Measurements from ENCODE around the gene SMIM35.
"Not testable (repeated sequence)": the region's sequence is repeated elsewhere in the genome, so short reads cannot be mapped to it uniquely, and the experiment has no call there.

Gene SMIM35

DNA sequence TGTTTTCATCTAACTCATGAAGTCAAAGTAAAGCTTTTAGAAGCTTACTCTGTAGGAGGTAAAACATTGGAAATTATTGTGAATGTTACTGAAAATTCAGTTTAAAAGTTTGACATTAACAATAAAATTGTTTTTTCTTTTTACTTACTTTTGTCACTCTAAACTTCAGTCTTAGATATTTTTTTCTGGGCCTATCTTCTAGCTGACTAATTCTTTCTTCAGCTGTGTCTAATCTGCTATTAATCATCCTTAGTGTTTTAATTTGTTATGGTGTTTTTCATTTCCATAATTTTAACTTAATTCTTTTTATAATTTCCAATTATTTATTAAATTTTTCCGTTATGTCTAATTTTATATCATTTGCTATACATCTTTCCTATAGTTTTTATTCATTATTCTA, 65.6 kb downstream of the SMIM35 start:
- DNase-seq = no peak

DNA sequence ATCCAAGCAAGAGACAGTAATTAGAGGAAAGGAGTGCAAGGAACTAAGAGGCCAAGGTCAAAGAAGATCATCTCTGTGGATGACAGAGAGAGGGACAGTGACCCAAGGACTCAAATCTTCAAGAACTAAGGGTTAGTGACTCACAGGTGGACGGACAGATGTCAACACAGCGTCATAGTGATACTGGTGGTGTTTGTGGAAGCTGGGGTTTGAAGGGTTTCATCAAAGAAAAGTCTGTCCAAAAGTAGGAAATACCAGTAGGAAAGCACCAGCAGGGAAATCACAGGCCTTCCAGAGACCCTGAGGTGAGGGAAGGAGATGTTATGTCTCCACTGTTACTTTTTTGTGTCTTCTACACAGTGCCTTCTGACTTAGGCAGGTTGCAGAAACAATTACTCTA, 68.4 kb downstream of the SMIM35 start:
- no peak for DNase-seq

DNA sequence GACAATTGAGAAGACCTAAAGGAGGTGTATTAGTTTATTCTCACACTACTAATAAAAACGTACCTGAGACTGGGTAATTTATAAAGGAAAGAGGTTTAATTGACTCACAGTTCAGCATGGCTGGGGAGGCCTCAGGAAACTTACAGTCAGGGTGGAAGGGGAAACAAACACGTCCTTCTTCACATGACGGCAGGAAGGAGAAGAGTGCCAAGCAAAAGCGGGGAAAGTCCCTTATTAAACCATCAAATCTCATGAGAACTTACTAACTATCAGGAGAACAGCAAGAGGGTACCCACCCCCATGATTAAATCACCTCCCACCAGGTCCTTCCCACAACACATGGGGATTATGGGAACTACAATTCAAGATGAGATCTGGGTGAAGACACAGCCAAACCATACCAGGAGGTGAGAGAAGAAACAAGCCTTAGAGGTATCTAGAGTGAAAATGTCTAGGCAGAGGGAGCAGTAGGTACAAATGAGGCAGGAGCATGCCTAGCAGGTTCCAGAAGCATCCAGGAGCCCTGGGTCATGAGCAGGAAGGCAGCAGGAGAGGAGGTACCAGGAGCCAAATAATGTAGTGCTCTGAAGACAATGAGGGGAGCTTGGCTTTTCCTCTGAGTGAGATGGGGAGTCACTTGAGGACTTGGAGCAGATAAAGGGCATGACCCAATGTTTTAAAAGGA, 69.0 kb downstream of the SMIM35 start:
- no peak for DNase-seq

DNA sequence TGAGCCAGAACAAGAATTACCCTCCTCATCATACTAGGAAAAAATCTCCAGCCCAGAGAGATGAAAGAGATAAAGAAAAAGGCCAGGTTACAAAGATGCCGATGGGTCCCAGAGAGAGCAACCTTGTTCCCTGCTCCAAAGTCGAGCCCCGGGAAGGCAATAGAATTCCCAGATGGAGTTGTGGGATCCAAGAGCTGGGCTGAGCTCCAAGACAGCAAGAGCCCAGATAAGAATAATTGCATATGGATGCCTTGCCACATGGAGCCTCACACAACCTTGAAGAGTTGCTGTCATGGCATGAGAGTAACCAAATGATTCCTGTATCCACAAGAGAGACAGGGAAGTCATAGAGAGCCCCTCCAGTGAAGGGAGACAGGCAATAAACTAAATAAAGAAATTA, 69.7 kb downstream of the SMIM35 start:
- no peak for DNase-seq

DNA sequence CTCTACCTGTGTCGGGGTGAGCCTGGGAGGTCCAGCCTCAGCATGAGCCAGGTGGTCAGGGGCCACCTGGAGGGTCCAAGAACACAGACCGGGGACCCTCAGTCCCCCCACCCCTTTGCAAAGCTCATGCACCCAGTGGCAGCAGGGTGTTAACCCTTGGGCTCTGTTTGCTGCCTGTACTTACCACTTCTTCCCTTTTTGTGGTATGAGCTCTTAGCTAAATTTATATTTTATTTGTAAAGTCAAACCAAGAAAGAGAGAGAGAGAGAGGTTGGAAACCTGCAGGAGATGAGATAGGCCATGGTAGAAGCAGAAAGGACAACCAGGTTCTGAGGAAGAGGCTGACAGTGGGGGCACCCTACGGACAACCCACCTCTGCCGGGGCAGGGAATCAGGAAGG, 70.7 kb downstream of the SMIM35 start:
- DNase-seq = no peak

DNA sequence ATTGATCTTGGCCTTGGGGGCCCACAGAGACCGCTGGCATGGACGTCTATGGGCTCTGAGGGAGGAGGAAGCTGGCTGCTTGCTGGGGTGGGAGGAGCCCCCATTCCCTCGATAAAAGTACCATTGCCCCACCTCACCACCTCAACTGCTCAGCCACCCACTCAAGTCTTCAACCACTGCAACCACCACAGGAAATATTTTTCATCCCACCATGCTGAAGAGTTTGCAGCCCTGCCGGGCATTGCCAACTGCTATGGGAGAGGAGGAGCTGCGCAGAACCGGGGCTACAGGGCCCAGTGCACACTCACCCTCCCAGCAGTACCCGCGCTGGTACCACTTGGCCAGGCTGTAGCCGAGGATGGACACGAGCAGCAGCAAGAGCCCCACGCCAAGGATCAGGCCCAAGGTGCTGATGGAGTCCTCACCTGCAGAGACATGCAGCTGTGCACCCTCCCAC, 71.3 kb downstream of the SMIM35 start:
- DNase-seq = no peak

DNA sequence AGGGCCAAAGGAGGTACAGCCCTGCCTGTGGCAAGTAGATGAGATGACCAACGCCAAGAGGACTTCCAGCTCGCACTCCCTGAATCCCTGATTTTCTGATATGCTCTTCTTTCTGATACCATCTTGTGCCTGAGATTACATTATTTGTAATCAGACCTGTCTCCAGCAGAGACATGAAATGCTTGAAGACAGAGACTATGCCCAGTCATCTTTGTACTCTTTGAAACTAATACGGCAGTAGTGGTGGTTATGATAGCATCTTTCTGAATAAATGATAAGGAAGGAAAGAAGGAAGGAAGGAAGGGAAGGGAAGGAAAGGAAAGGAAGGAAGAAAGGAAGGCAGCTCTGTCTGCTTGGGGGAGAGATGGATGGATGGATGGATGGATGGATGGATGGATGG, 72.7 kb downstream of the SMIM35 start:
- no peak for DNase-seq

DNA sequence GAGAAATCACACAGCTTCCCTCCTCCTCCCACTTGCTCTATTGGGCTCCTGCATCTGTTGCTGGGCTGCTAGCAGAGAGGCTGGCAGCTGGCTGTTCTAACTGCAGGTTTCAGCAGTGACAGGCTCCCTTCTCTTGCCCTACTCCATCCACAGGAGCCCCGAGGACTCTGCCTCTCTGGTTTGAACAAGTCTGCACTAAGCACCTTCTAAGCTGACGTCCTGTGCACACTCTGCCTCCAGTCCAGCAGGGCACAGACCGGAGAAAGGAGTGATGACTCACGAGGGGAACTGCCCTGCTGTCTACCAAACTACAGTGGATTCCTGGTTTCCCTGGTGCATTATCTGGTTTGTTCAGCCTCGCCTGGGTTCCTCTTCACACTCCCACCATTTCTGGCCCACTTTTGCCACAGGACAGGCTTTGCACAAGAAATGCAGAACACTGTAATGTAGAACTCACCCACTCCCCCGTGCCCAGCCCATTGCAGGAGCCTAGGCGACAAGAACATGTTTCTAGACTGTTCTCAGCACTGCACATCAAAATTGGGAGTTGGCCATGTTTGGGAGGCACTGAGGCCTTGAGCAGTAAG, 74.6 kb downstream of the SMIM35 start:
- DNase-seq = peak; percentile 5

DNA sequence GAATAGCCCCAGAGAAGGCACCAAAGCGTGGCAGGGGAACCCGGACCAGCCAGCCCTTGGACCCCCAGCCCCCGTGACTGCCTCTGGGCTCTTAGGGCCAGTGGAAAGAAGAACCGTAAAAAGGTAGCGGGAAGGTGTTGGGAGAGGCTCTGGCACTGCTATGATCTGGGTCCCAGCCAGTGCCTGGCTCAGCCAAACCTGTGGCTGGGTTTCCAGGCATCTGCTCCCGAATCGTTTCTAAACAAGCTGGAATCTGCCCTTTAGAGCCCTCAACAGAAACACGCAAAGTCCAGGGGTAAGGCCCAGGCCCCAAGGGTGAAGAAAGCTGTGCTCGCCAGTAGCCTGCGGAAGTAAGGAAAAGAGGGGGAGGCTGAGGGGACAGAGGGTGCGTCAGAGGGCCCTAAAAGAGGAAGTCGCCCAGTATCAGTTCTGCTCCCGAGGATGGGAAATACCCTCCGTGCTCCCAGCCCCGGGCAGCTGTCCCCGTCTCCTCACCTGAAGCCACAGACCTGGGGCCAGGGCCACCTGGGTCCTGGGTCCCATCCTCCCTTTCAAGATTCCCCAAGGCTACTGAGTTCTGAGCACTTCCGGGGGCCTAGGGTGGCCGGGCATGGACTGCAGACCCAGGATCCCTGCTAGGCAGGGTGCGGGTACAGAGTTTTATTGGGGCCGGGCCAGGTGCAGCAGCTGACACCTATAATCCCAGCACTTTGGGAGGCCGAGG, 75.9 kb downstream of the SMIM35 start:
- no peak for DNase-seq

DNA sequence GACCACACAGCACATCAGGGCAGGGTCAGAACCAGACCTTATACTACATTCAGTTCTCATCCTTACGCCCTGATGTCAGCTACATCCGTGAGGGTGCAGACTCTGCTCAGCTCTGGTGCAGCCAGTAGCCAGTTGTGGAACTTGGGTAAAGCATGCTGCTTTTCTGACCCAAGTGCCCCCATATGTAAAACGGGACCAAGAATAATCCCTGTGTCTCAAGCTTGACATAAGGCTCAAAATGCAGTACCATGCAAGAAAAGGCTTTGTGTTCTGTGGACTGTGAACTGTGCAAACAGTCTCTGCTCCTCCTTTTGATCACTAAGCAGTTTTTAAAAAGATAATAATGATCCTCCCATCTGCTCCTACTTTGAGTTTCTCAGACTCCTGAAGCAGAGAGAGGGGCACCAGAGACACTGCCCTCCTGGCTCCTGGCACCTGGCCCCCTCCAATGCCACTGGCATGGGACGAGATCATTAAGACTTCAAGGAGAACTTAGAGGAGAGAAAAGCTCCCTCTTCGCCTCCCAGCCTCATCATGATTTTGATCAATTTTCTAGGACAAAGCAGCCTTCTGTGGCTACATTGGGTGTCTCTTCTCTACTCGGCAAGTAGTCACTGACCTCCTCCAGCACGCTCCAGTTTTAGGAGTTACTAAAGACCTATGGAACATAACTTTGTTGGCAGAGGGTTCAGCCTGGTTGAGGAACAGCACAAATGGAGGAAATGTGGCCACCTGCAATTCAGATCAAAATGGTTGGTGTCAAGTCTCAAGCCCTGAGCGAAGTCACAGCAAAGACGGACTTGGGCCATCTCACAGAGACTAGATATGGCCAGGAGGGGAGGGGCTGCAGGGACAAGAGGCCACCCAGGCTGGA, 76.7 kb downstream of the SMIM35 start:
- no peak for DNase-seq

DNA sequence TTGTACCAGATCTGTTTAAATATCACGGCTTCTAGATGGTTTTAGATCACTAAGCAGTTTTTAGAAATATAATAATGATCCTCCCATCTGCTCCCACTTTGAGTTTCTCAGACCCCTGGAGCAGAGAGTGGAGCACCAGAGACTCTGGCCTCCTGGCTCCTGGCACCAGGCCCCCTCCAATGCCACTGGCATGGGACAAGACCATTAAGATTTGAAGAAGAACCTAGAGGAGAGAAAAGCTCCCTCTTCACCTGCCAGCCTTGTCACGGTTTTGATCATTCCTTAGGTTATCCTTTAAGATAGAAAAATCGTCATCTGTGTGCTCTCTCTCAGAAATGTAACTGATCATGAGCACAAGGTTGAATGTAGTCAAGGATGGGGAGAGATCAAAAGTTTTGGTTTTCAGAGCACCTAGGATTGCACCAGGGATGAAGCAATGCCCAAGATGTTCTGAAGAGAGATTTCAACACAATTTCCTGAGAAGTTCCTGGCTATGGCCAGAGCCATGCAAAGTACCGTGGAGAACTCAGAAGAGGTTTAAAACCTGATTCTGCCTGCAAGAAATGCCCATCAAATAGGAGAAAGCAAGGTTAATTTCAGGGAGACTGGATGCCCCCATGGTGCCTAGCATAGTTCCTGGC, 78.4 kb downstream of the SMIM35 start:
- DNase-seq = no peak

DNA sequence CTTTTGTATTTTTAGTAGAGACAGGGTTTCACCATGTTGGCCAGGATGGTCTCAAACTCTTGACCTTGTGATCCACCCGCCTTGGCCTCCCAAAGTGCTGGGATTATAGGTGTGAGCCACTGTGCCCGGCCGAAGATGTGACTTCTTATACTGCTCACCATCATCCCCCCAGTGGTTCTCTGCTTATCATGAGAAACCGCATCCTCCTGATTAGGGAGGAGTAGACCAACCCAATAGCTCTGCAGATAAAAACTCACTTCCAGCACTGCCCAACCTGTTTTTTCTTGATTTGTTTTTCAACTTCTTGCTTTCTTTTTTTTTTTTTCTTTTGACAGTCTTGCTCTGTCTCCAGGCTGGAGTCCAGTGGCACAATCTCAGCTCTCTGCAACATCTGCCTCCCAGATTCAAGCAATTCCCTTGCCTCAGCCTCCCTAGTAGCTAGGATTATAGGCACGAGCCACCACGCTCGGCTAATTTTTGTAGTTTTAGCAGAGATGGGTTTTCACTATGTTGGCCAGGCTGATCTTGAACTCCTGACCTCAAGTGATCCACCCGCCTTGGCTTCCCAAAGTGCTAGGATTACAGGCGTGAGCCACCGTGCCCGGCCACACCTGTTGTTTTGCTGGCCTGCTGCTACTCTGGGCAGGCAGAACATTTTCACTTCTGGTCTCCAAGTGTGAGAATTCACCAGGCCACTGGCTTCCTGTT, 79.0 kb downstream of the SMIM35 start:
- DNase-seq = not testable (repeated sequence)

DNA sequence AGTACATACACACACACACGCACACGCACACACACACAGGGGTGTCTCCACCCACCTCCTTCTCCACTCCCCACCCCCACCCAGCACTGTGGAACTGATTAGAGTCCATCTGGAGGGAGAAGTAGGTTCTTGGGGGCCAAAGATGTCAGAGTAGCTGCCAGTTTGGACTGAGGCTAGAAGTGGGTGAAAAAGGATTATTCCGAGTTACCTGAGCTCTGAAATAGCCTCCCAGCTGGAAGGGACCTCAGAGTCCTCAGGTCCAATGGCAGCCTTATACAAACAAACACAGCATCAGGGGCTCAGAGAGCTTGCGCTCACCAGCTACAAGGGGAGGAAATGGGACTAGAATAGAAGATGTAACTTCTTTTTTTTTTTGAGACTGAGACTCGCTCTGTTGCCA, 79.7 kb downstream of the SMIM35 start:
- DNase-seq = no peak

DNA sequence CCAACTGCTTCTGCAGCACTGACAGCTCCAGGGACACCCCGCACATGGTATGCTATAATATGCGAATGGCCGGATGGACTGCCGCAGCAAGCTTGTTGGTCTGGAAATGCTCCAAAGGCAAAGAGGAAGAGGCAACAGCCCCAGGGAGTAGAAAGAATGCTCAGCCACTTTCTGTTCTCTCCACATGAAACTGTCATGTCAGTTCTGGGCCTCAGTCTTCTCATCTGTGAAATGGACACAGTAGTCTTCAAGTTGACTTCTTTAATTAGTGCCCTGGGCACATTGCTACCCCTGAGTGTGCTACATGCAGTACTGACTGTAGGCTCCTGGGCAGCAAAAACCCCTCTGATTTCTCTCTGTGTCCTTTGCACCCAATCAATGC, 80.6 kb downstream of the SMIM35 start:
- DNase-seq = no peak

DNA sequence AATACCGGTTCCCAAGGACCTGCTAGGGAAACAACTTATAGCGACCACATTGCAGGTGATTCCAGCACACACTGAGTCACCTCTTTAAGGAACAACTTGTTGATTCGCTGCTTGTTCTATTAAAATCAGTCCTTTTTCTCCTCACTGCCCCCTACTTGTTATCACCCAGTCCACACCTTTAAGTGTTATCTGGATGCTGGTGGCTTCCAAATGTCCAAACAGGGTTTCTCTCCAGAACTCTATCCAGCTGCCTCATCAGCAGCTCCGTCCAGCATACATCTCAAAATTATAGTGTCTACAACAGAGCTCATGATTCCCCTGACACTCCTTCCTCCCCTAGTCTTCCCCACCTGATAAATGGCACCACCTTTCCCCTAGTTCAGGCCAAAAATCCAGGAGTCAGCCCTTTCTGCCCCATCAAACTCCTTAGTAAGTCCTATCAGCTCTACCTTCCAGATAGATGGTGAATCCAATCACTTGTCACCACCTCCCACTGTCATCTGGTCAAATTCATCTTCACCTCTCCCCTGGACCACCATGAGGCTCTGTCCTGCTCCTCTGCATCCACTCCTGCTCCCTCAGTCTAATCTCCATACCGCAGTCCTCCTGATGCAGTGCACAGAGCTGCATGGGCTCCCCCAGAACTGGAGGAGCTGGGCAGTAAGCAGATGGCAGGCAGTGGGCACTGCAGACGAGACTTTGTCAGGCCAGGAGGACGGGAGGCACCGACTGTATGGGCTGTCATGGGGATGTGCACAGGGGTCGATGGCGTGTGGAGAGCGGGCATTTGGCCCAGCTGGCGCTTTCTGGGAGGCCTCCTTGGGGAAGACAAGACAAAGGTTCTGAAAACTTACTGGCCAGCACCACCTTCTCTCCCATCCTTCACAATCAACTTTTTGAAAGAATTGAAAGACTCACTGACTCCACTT, 81.3 kb downstream of the SMIM35 start:
- no peak for DNase-seq

DNA sequence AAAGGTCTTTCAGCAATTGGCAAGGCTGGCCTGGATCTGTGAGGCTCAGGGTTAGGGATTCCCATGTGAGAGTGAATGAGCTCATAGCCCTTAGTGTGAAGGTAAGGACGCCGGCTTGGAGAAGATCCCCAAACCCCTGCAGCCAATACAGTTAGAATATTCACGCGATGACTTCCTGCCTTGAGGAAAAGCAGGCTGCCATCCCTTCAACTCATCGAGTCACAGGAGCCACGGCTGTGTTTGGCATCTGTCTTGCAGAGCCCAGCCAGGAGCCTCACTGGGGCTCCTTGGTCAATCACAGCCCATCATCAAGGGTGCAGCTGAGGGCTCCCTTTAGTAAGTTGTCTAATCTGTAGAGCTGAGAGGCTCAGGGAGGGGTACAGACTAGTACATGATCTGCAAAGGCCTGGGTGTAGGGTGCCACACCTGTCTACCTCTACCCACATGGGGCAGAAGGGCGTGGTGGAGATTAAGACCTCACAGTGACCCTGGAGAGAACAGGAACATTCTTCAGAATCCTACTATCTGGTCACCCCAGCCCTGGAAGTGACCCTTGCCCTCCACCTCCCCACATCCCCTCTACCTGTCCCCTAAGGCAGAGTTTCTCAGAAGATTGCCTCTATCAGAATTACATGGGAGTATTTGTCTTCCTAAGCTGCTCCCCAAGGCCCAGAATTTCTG, 82.1 kb downstream of the SMIM35 start:
- DNase-seq = no peak

DNA sequence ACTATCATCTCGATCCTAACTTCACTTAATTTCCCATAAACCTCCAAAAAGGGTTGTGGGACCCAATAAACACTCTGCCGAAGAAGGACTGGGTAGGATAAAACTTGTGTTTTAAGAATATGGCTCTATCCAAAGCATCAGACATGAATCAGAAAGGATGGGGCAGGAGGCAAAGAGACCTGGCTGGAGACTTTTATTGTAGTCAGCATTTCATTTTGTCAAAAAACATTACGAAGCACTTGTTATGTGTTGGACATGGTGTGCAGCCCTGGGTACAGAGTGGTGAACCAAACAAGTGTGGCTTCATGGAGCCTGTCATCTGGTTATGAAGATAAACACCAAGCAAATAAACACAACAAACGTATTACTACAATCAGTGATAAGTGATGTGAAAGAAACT, 83.3 kb downstream of the SMIM35 start:
- no peak for DNase-seq

DNA sequence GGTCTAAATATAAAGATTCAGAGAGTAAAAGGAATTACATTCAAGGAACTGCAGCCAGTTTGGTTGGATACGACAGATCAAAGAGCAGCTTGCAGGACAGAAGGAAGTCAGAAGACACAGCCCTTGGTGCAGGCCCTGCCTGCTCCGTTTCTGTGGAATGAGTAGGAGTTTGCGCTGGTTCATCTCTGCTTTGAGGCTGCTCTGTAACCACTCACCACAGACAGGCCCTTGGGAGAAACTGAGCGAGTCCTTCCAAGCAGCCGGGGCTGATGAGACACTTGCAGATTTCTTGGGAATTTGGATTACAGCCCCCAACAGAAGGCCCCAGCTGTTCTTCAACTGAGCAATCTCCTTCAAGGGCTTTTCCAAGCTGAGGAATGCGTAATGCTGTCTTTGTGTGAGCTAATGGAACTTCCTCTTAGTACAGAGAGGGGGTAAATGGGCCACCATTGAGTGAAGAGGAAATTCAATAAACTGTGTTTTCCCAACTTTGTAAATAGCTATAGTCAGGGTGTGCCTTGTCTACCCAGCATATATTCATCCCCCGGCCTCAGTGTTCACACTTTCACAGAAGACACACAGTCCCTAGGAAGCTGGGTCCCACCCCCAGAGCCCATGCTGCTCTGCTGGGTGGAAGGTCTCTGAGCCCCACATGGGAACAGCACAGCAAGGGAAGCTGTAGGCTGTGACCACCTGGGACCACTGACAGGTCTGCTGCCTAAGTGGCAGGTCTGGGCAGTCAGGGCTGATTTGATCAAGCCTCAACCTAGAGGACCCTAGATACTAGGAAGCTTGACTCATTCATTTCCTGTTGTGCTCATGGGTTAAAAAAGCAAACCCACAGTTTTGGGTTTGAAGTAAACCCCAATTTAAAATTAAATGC, 84.0 kb downstream of the SMIM35 start:
- DNase-seq = peak; percentile 19

DNA sequence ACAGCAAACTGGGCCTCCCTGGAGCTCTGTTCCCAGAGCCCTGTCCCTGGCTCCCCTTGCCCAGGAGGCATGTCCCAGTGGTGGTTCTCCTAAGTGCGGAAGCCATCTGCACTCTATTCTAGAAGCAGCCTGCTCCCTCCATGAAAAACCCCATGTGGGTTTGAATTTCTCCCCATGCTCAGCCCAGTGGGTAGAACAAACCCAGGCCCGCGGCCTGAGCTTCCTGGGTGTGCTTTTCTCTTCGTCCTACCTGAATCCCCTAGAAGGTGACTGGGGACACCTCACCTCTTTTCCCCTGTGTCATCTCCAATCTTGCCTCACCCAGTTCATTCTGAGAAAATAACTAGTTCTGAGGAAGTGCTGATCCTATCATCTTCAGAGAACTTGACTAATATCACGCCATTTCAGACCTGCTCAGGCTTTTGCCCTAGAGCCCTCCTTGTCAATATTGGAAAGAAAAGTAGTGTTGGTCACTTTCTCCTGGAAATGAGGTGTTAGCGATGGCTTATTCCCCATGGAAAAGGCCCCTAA, 84.7 kb downstream of the SMIM35 start:
- no peak for DNase-seq
